Measurements from ENCODE around the gene POLR3B. TPM values are rescaled to one million over a fixed set of nuclear protein-coding genes. Genes with fewer than 3 reads are reported as not detected.

The POLR3B gene
- polyA plus RNA-seq, 1 experiment, result 6.4 TPM

DNA sequence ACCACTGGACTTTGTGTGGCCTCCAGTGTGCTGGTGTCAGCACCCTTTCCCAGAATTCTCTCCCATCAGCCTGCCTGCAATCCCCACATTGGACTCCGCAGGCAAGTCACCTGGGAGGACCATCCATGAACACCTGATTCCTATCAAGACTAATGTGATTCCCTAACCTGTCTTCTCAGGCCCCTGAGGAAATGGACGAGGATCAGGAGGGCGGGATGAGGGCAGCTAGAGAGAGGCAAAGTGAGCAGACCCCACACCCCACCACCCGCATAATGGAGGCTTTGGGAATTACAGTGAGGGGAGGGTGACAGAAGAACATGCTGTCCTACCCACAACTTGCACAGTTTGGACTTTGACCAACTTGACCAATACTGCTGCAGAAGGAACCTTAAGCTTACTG is 164.4 kb downstream of the POLR3B start:
- POLR2A ChIA-PET, result no interaction called here
- no peak for DNase-seq (ENCODE audit: low read depth)
- CTCF ChIA-PET, result no interaction called here
- TF ChIP-seq CTCF (IDR thresholded peaks at IDR 0.05; ENCODE audit: insufficient read depth, low read depth, low read length), result no peak
- no peaks in the 10 kb centered on the region for H3K27me3 ChIP-seq (ENCODE audit: control insufficient read depth, insufficient read depth, low read length)
- H3K4me3 ChIP-seq (ENCODE audit: low read depth, low read length), result no peak overlapping the region
- H3K36me3 ChIP-seq (ENCODE audit: control insufficient read depth, insufficient read depth, low read length), result no peaks in the 10 kb centered on the region

GRCh38 chr12:106522708-106523107 is 165.2 kb downstream of the POLR3B start:
- TF ChIP-seq CTCF (IDR thresholded peaks at IDR 0.05; ENCODE audit: insufficient read depth, low read depth, low read length), result no peak
- Histone ChIP-seq H3K27me3 (ENCODE audit: control insufficient read depth, insufficient read depth, low read length) (no peaks in the 10 kb centered on the region), H3K4me3 (ENCODE audit: low read depth, low read length) (no peak overlapping the region), H3K36me3 (ENCODE audit: control insufficient read depth, insufficient read depth, low read length) (no peaks in the 10 kb centered on the region)
- CTCF ChIA-PET, result no interaction called here
- POLR2A ChIA-PET, result interaction anchor here (0.6 kb wide), 1 partner anchor 10 kb away, joined by 9 read pairs; no protein-coding TSS in a partner anchor
- DNase-seq (ENCODE audit: low read depth), result no peak

- ChIA-PET CTCF (no interaction called here), POLR2A (no interaction called here)
- no peak for TF ChIP-seq CTCF (IDR thresholded peaks at IDR 0.05; ENCODE audit: insufficient read depth, low read depth, low read length)
- DNase-seq (ENCODE audit: low read depth), result no peak
- H3K27me3 ChIP-seq (ENCODE audit: control insufficient read depth, insufficient read depth, low read length), result no peaks in the 10 kb centered on the region
- H3K4me3 ChIP-seq (ENCODE audit: low read depth, low read length), result no peak overlapping the region
- H3K36me3 ChIP-seq (ENCODE audit: control insufficient read depth, insufficient read depth, low read length), result no peaks in the 10 kb centered on the region
Observed at GRCh38 chr12:106527356-106527755, 169.8 kb downstream of the POLR3B start.

DNA sequence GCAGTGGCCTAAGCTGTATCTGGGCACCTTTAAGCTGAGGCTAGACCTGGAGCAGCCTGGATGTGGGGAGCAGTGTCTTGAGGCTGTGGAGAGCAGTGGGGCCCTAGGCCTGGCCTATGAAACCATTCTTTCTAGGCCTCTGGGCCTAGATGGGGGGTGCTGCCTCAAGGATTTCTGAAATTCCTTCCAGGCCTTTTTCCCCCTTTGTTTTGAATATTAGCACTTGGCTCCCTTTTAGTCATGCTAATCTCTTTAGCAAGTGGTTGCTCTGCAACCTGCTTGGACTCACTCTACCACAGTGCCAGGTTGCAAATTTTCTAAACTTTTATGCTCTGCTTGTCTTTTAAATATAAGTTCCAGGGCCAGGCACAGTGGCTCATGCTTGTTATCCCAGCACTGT is 183.7 kb downstream of the POLR3B start:
- POLR2A ChIA-PET, result no interaction called here
- CTCF ChIA-PET, result no interaction called here
- Histone ChIP-seq H3K4me3 (ENCODE audit: low read depth, low read length) (no peak overlapping the region), H3K27me3 (ENCODE audit: control insufficient read depth, insufficient read depth, low read length) (no peaks in the 10 kb centered on the region), H3K36me3 (ENCODE audit: control insufficient read depth, insufficient read depth, low read length) (no peaks in the 10 kb centered on the region)
- no peak for DNase-seq (ENCODE audit: low read depth)
- no peak for TF ChIP-seq CTCF (IDR thresholded peaks at IDR 0.05; ENCODE audit: insufficient read depth, low read depth, low read length)

GRCh38 chr12:106551410-106551809 is 193.9 kb downstream of the POLR3B start:
- ChIA-PET CTCF (no interaction called here), POLR2A (no interaction called here)
- no peak overlapping the region for H3K4me3 ChIP-seq (ENCODE audit: low read depth, low read length)
- no peak for DNase-seq (ENCODE audit: low read depth)
- TF ChIP-seq CTCF (IDR thresholded peaks at IDR 0.05; ENCODE audit: insufficient read depth, low read depth, low read length), result no peak
- H3K36me3 ChIP-seq (ENCODE audit: control insufficient read depth, insufficient read depth, low read length), result no peaks in the 10 kb centered on the region
- H3K27me3 ChIP-seq (ENCODE audit: control insufficient read depth, insufficient read depth, low read length), result no peaks in the 10 kb centered on the region

Measured in BJ (cell line).